SK-N-SH (cell line): ENCODE data around the gene CHD1L. TPM values are rescaled to one million over a fixed set of nuclear protein-coding genes. Genes with fewer than 3 reads are reported as not detected.

Experiments
- CTCF ChIA-PET: fragments of 300-600, 350-600 bp; formaldehyde crosslinking; extraction: SDS; loops from one replicate; lab custom pipeline; 2021; lab: Yijun Ruan, JAX
- POLR2A ChIA-PET: fragments of 350-600 bp; sonication (Branson Sonifier 250); formaldehyde crosslinking; extraction: SDS; loops from one replicate; lab custom pipeline; 2020; ENCODE audit warnings: antibody characterized with exemption, inconsistent platforms; lab: Yijun Ruan, JAX
- DNase-seq: peaks from one replicate; pipeline ENCODE4 v3.0.0; 2012
- H2AFZ ChIP-seq: fragments of 200-600 bp; sonication (generic); 2 replicates; pipeline ENCODE4 v1.8.1; 2016; ENCODE audit warnings: antibody characterized with exemption, mild to moderate bottlenecking, low read depth
- H3F3A ChIP-seq: fragments of 200-600 bp; sonication (generic); replicated peaks from 2 replicates; pipeline ENCODE3; 2016; ENCODE audit warnings: antibody characterized with exemption, mild to moderate bottlenecking; ENCODE audit not compliant: insufficient read depth
- H3K27ac ChIP-seq, 2 experiments: fragments of 200-500 bp in 1 of 2; fragments of 200-600 bp in 1 of 2; sonication (Bioruptor generic) in 1 of 2; sonication (generic), shearing (Covaris generic) in 1 of 2; 2 replicates each; pipeline versions ENCODE4 v1.5.1 to v1.6.1; 2014 to 2016; ENCODE audit warnings: low read depth in 2 of 2, inconsistent platforms in 1 of 2, low read length in 1 of 2, mild to moderate bottlenecking in 1 of 2, mixed read lengths in 1 of 2
- H3K27me3 ChIP-seq: fragments of 200-600 bp; sonication (generic), shearing (Covaris generic); 2 replicates; pipeline ENCODE4 v1.6.1; 2016; ENCODE audit warnings: mixed run types; ENCODE audit not compliant: insufficient read depth
- H3K36me3 ChIP-seq, 2 experiments: fragments of 200-500 bp in 1 of 2; fragments of 200-600 bp in 1 of 2; sonication (Bioruptor generic) in 1 of 2; sonication (generic) in 1 of 2; replicated peaks in 1 of 2; 2 replicates each; pipeline versions ENCODE3 to v1.5.1; 2014 to 2016; ENCODE audit warnings: low read length in 1 of 2, mild to moderate bottlenecking in 1 of 2; ENCODE audit not compliant: insufficient read depth in 2 of 2, control insufficient read depth in 1 of 2
- H3K4me1 ChIP-seq, 2 experiments: fragments of 200-500 bp in 1 of 2; fragments of 200-600 bp in 1 of 2; sonication (Bioruptor generic) in 1 of 2; sonication (generic), shearing (Covaris generic) in 1 of 2; 2 replicates each; pipeline versions ENCODE4 v1.5.1 to v1.6.1; 2014 to 2016; ENCODE audit warnings: low read depth in 1 of 2, low read length in 1 of 2, mixed run types in 1 of 2; ENCODE audit not compliant: insufficient read depth in 2 of 2, control insufficient read depth in 1 of 2
- H3K4me2 ChIP-seq: fragments of 200-600 bp; sonication (generic), shearing (Covaris generic); 2 replicates; pipeline ENCODE4 v1.6.1; 2017; ENCODE audit warnings: mixed run types
- H3K4me3 ChIP-seq, 2 experiments: fragments of 200-500 bp in 1 of 2; fragments of 200-600 bp in 1 of 2; sonication (Bioruptor generic) in 1 of 2; sonication (generic), shearing (Covaris generic) in 1 of 2; 2 replicates each; pipeline versions ENCODE4 v1.5.1 to v1.8.1; 2014 to 2016; ENCODE audit warnings: low read depth in 2 of 2, inconsistent platforms in 1 of 2, low read length in 1 of 2, mild to moderate bottlenecking in 1 of 2, mixed read lengths in 1 of 2, moderate library complexity in 1 of 2
- H3K79me2 ChIP-seq: fragments of 200-600 bp; sonication (generic); 2 replicates; pipeline ENCODE4 v1.8.1; 2017; ENCODE audit warnings: mild to moderate bottlenecking; ENCODE audit not compliant: insufficient read depth
- H3K9ac ChIP-seq: fragments of 200-600 bp; sonication (generic); 2 replicates; pipeline ENCODE4 v1.6.1; 2017; ENCODE audit warnings: mixed run types
- H3K9me2 ChIP-seq: fragments of 200-600 bp; sonication (generic); 2 replicates; pipeline ENCODE4 v1.6.1; 2017; ENCODE audit warnings: mixed run types
- H3K9me3 ChIP-seq: fragments of 200-600 bp; sonication (generic); 2 replicates; pipeline ENCODE4 v1.6.1; 2017; ENCODE audit warnings: mixed run types, mild to moderate bottlenecking, moderate library complexity
- H4K20me1 ChIP-seq: fragments of 200-600 bp; sonication (generic); 2 replicates; pipeline ENCODE4 v1.6.1; 2017; ENCODE audit warnings: mild to moderate bottlenecking, mixed run types; ENCODE audit not compliant: insufficient read depth
- ELF1 ChIP-seq: IDR thresholded peaks from 2 replicates; pipeline ENCODE4 v1.4.0; 2012
- EP300 ChIP-seq, 2 experiments: IDR thresholded peaks; 2 replicates each; pipeline versions ENCODE4 v1.4.0 to v1.6.1; 2012; ENCODE audit warnings: borderline replicate concordance in 1 of 2, low read depth in 1 of 2, low read length in 1 of 2
- EZH2phosphoT487 ChIP-seq: fragments of 200-600 bp; sonication (generic); IDR thresholded peaks from 2 replicates; pipeline ENCODE4 v1.6.1; 2017; ENCODE audit warnings: low read depth, mixed run types, mild to moderate bottlenecking, antibody characterized with exemption, moderate library complexity, borderline replicate concordance
- FOXJ3 ChIP-seq: sonication (generic); formaldehyde crosslinking; IDR thresholded peaks from 2 replicates; pipeline ENCODE4 v1.5.1; 2020; ENCODE audit warnings: mild to moderate bottlenecking, missing genetic modification reagents
- FOXM1 ChIP-seq: IDR thresholded peaks from 2 replicates; pipeline ENCODE4 v1.4.0; 2012; ENCODE audit warnings: low read depth, mild to moderate bottlenecking
- GABPA ChIP-seq: IDR thresholded peaks from 2 replicates; pipeline ENCODE4 v1.4.0; 2012; ENCODE audit warnings: low read depth, mild to moderate bottlenecking
- JUND ChIP-seq: IDR thresholded peaks from 2 replicates; pipeline ENCODE4 v1.4.0; 2012
- MEF2A ChIP-seq: IDR thresholded peaks from 2 replicates; pipeline ENCODE4 v1.4.0; 2012; ENCODE audit warnings: low read depth, borderline replicate concordance
- RCOR1 ChIP-seq: fragments of 150-350 bp; IDR thresholded peaks from 2 replicates; pipeline ENCODE4 v1.6.1; 2017; ENCODE audit warnings: antibody characterized with exemption, low read length
- RFX5 ChIP-seq: IDR thresholded peaks from 2 replicates; pipeline ENCODE4 v1.6.1; 2012; ENCODE audit warnings: mild to moderate bottlenecking, improper control_type of control experiment, low read length
- SIN3A ChIP-seq: IDR thresholded peaks from 2 replicates; pipeline ENCODE4 v1.6.1; 2012; ENCODE audit warnings: low read depth, mild to moderate bottlenecking, low read length, moderate library complexity, borderline replicate concordance
- TAF1 ChIP-seq: IDR thresholded peaks from 2 replicates; pipeline ENCODE4 v1.6.1; 2012; ENCODE audit warnings: low read depth, mild to moderate bottlenecking, low read length, moderate library complexity, borderline replicate concordance
- TCF12 ChIP-seq: IDR thresholded peaks from 2 replicates; pipeline ENCODE4 v1.4.0; 2012
- TEAD4 ChIP-seq: IDR thresholded peaks from 2 replicates; pipeline ENCODE4 v1.4.0; 2012; ENCODE audit warnings: mild to moderate bottlenecking, borderline replicate concordance; ENCODE audit not compliant: insufficient read depth
- WGBS: methylation state at CpG from one replicate; pipeline ENCODE4 v1.1.6; 2017; ENCODE audit warnings: low lambda C conversion rate; 5-methylcytosine and 5-hydroxymethylcytosine counted together
- polyA plus RNA-seq, 3 experiments: library from polyadenylated mRNA; depleted of rRNA; stranded (reverse); fragments of >200 nt; gene quantifications; 2 replicates each; pipeline ENCODE4 v1.2.3, GENCODE V29; 2012
- TF ChIP-seq, protein P1 (sequence below): IDR thresholded peaks from 2 replicates; pipeline ENCODE4 v1.4.0; 2012; ENCODE audit warnings: low read depth, borderline replicate concordance
- TF ChIP-seq, protein P2 (sequence below): fragments of 200-600 bp; sonication (generic); IDR thresholded peaks from 2 replicates; pipeline ENCODE4 v1.6.1; 2017; ENCODE audit warnings: antibody characterized with exemption, mild to moderate bottlenecking, moderate library complexity
- TF ChIP-seq, protein P3 (sequence below): IDR thresholded peaks from 2 replicates; pipeline ENCODE4; 2012
- TF ChIP-seq, protein P4 (sequence below): fragments of 150-350 bp; IDR thresholded peaks from 2 replicates; pipeline ENCODE4 v1.6.1; 2017; ENCODE audit warnings: antibody characterized with exemption, low read length, low read depth, borderline replicate concordance

Gene CHD1L
- polyA plus RNA-seq, 1 of the 3 experiments (the other 2 are of a cell fraction) = 24.7 TPM

DNA sequence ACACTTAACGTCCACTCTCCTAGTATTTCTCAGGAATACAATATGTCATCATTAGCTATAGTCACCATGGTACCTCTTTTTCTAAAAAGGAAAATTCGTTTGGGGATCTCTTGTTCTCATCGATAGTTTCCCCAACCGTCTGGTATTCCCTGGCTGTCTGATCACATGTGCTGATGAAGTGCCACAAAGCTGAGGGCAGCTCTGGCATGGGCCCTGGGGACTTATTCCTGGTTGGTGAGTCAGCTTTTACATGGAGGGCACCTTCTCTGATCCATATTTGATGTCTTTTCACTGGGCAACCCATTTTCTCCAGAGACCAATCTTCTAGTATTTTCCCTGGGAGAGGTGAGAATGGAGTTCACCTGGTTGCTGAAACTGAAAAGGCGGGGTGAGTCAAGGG, 39.5 kb downstream of the CHD1L start:
- Histone ChIP-seq H3K4me1 (no peaks in the 10 kb centered on the region), H3K4me3 (no peak overlapping the region), H3K27me3 (no peaks in the 10 kb centered on the region), H3F3A (no peaks in the 10 kb centered on the region), H3K9ac (no peak overlapping the region), H3K79me2 (no peaks in the 10 kb centered on the region), H3K9me3 (no peaks in the 10 kb centered on the region), H3K27ac (no peak overlapping the region; a peak in 1 of 4 replicates), H3K9me2 (no peaks in the 10 kb centered on the region), H2AFZ (no peak overlapping the region), H3K4me2 (no peak overlapping the region), H3K36me3 (peaks cover 54 to 91% of the 10 kb centered on the region in 2 experiments), H4K20me1 (no peaks in the 10 kb centered on the region)
- ChIA-PET CTCF (interaction anchor here (1.4 kb wide), 1 partner anchor 8 kb away, joined by 6 read pairs; no protein-coding TSS in a partner anchor), POLR2A (no interaction called here)
- DNase-seq = no peak
- no peak for TF ChIP-seq TEAD4
- TF ChIP-seq ELF1 = no peak
- TF ChIP-seq FOXJ3 (CRISPR knock-in tag) = no peak
- no peak for TF ChIP-seq RFX5
- no peak for TF ChIP-seq GABPA
- WGBS = 95% methylated on average over 5 of the region's 5 CpGs

DNA sequence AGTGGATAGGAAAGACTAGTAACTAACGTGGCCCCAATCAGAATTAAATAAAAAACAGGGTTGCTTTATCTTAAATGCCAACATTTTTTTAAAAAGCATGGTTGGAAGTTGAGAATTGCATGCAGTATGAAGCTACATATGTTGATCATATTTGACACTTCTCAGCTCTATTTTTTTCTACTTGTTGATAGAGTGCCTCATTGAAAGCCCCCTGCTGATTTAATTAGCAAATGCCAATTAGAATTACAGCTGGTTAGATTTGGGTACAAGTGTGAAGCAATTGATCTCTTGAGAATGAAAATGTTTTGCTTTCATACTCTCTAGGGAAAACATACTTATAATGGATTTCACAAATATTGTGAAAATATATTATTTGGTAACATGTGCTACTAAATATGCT, 40.5 kb downstream of the CHD1L start:
- Histone ChIP-seq H3K27me3 (no peaks in the 10 kb centered on the region), H3K79me2 (no peaks in the 10 kb centered on the region), H3K4me1 (no peaks in the 10 kb centered on the region), H3K9ac (no peak overlapping the region), H3K27ac (no peak overlapping the region), H4K20me1 (no peaks in the 10 kb centered on the region), H3K4me3 (no peak overlapping the region)
- 88% methylated on average over 1 of the region's 1 CpG for WGBS
- DNase-seq = no peak
- TF ChIP-seq, protein P1, sequence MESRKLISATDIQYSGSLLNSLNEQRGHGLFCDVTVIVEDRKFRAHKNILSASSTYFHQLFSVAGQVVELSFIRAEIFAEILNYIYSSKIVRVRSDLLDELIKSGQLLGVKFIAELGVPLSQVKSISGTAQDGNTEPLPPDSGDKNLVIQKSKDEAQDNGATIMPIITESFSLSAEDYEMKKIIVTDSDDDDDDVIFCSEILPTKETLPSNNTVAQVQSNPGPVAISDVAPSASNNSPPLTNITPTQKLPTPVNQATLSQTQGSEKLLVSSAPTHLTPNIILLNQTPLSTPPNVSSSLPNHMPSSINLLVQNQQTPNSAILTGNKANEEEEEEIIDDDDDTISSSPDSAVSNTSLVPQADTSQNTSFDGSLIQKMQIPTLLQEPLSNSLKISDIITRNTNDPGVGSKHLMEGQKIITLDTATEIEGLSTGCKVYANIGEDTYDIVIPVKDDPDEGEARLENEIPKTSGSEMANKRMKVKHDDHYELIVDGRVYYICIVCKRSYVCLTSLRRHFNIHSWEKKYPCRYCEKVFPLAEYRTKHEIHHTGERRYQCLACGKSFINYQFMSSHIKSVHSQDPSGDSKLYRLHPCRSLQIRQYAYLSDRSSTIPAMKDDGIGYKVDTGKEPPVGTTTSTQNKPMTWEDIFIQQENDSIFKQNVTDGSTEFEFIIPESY = no peak
- TF ChIP-seq RFX5 = no peak
- no peak for TF ChIP-seq EZH2phosphoT487
- no peak for TF ChIP-seq MEF2A
- no peak for TF ChIP-seq FOXM1
- TF ChIP-seq SIN3A = no peak
- no peak for TF ChIP-seq GABPA
- TF ChIP-seq, protein P2, sequence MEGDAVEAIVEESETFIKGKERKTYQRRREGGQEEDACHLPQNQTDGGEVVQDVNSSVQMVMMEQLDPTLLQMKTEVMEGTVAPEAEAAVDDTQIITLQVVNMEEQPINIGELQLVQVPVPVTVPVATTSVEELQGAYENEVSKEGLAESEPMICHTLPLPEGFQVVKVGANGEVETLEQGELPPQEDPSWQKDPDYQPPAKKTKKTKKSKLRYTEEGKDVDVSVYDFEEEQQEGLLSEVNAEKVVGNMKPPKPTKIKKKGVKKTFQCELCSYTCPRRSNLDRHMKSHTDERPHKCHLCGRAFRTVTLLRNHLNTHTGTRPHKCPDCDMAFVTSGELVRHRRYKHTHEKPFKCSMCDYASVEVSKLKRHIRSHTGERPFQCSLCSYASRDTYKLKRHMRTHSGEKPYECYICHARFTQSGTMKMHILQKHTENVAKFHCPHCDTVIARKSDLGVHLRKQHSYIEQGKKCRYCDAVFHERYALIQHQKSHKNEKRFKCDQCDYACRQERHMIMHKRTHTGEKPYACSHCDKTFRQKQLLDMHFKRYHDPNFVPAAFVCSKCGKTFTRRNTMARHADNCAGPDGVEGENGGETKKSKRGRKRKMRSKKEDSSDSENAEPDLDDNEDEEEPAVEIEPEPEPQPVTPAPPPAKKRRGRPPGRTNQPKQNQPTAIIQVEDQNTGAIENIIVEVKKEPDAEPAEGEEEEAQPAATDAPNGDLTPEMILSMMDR = no peak
- TF ChIP-seq RCOR1 = no peak
- no peak for TF ChIP-seq JUND
- TF ChIP-seq, protein P3, sequence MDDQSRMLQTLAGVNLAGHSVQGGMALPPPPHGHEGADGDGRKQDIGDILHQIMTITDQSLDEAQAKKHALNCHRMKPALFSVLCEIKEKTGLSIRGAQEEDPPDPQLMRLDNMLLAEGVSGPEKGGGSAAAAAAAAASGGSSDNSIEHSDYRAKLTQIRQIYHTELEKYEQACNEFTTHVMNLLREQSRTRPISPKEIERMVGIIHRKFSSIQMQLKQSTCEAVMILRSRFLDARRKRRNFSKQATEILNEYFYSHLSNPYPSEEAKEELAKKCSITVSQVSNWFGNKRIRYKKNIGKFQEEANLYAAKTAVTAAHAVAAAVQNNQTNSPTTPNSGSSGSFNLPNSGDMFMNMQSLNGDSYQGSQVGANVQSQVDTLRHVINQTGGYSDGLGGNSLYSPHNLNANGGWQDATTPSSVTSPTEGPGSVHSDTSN = no peak
- no peak for TF ChIP-seq TAF1
- no peak for TF ChIP-seq TEAD4
- TF ChIP-seq, protein P4, sequence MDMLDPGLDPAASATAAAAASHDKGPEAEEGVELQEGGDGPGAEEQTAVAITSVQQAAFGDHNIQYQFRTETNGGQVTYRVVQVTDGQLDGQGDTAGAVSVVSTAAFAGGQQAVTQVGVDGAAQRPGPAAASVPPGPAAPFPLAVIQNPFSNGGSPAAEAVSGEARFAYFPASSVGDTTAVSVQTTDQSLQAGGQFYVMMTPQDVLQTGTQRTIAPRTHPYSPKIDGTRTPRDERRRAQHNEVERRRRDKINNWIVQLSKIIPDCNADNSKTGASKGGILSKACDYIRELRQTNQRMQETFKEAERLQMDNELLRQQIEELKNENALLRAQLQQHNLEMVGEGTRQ = no peak
- TF ChIP-seq EP300 (IDR thresholded peaks at IDR 0.05; ENCODE audit: borderline replicate concordance in 1 of 2, low read depth in 1 of 2, low read length in 1 of 2) = no peak
- TF ChIP-seq TCF12 = no peak
- TF ChIP-seq, all 33 proteins: peak for 0
- H2AFZ ChIP-seq = no peak overlapping the region
- H3K9me3 ChIP-seq = no peaks in the 10 kb centered on the region
- H3K9me2 ChIP-seq = no peaks in the 10 kb centered on the region
- H3F3A ChIP-seq = no peaks in the 10 kb centered on the region
- ChIA-PET POLR2A (no interaction called here), CTCF (no interaction called here)
- H3K36me3 ChIP-seq = peaks cover 54 to 89% of the 10 kb centered on the region in 2 experiments
- no peak overlapping the region for H3K4me2 ChIP-seq
